Measurements from ENCODE around the gene CENPP. TPM values are rescaled to one million over a fixed set of nuclear protein-coding genes. Genes with fewer than 3 reads are reported as not detected.
"Not testable (repeated sequence)": the region's sequence is repeated elsewhere in the genome, so short reads cannot be mapped to it uniquely, and the experiment has no call there.

The CENPP gene
- total and polyA plus RNA-seq, 3 experiments from 2014 or later: 2.5 to 20.9 (median 19.5) TPM

- Histone ChIP-seq H3K27ac (ENCODE audit: low read depth, low read length) (no peak overlapping the region), H3K9me3 (ENCODE audit: low read length) (no peaks in the 10 kb centered on the region), H3K4me3 (ENCODE audit: low read length) (no peak overlapping the region), H3K4me1 (ENCODE audit: insufficient read depth, low read length) (no peaks in the 10 kb centered on the region), H3K36me3 (ENCODE audit: insufficient read depth, low read length) (peaks cover 23% of the 10 kb centered on the region), H3K27me3 (ENCODE audit: insufficient read depth, low read length, poor library complexity, severe bottlenecking) (no peaks in the 10 kb centered on the region)
- no peaks in the 10 kb centered on the region for H3K4me1 Mint-ChIP-seq
- ChIA-PET CTCF (interaction anchor here (0.9 kb wide), 1 partner anchor 478 kb away, joined by 3 read pairs; no protein-coding TSS in a partner anchor), POLR2A (no interaction called here)
- H3K27ac Mint-ChIP-seq: peak overlapping the region in 1 of 8 donors; percentile 87
- no peak overlapping the region for H3K4me3 Mint-ChIP-seq
- H3K27me3 Mint-ChIP-seq: no peaks in the 10 kb centered on the region
- H3K36me3 Mint-ChIP-seq: peaks cover 14 to 93% (median 21%) of the 10 kb centered on the region in 3 donors
- no peaks in the 10 kb centered on the region for H3K9me3 Mint-ChIP-seq
- no peak for DNase-seq
Observed at GRCh38 chr9:92617951-92618510, 292.3 kb downstream of the CENPP start.

GRCh38 chr9:92618633-92619225 is 293.0 kb downstream of the CENPP start:
- Mint-ChIP-seq H3K4me3 (no peak overlapping the region), H3K27ac (peak overlapping the region in 1 of 8 donors; percentile 87), H3K27me3 (no peaks in the 10 kb centered on the region), H3K36me3 (peaks cover 14 to 93% (median 21%) of the 10 kb centered on the region in 3 donors), H3K9me3 (no peaks in the 10 kb centered on the region), H3K4me1 (no peaks in the 10 kb centered on the region)
- no peak overlapping the region for H3K27ac ChIP-seq (ENCODE audit: low read depth, low read length)
- H3K4me3 ChIP-seq (ENCODE audit: low read length): no peak overlapping the region
- DNase-seq: no peak
- CTCF ChIA-PET: interaction anchor here (0.9 kb wide), 1 partner anchor 479 kb away, joined by 3 read pairs; no protein-coding TSS in a partner anchor
- no peaks in the 10 kb centered on the region for H3K27me3 ChIP-seq (ENCODE audit: insufficient read depth, low read length, poor library complexity, severe bottlenecking)
- peaks cover 21% of the 10 kb centered on the region for H3K36me3 ChIP-seq (ENCODE audit: insufficient read depth, low read length)
- H3K4me1 ChIP-seq (ENCODE audit: insufficient read depth, low read length): no peaks in the 10 kb centered on the region
- H3K9me3 ChIP-seq (ENCODE audit: low read length): no peaks in the 10 kb centered on the region
- POLR2A ChIA-PET: no interaction called here

GRCh38 chr9:92619601-92620300 is 294.0 kb downstream of the CENPP start:
- peak overlapping the region in 3 of 8 donors; percentile 0 to 54 (median 21) for H3K27ac Mint-ChIP-seq
- Histone ChIP-seq H3K36me3 (ENCODE audit: insufficient read depth, low read length) (peaks cover 20% of the 10 kb centered on the region), H3K27ac (ENCODE audit: low read depth, low read length) (no peak overlapping the region), H3K4me3 (ENCODE audit: low read length) (no peak overlapping the region), H3K9me3 (ENCODE audit: low read length) (no peaks in the 10 kb centered on the region), H3K4me1 (ENCODE audit: insufficient read depth, low read length) (no peaks in the 10 kb centered on the region), H3K27me3 (ENCODE audit: insufficient read depth, low read length, poor library complexity, severe bottlenecking) (no peaks in the 10 kb centered on the region)
- DNase-seq: no peak
- no peak overlapping the region for H3K4me3 Mint-ChIP-seq
- H3K9me3 Mint-ChIP-seq: no peaks in the 10 kb centered on the region
- POLR2A ChIA-PET: no interaction called here
- CTCF ChIA-PET: no interaction called here
- no peaks in the 10 kb centered on the region for H3K4me1 Mint-ChIP-seq
- H3K27me3 Mint-ChIP-seq: no peaks in the 10 kb centered on the region
- H3K36me3 Mint-ChIP-seq: peaks cover 14 to 90% (median 20%) of the 10 kb centered on the region in 3 donors

- CTCF ChIA-PET: no interaction called here
- POLR2A ChIA-PET: no interaction called here
- Histone ChIP-seq H3K9me3 (ENCODE audit: low read length) (no peaks in the 10 kb centered on the region), H3K27ac (ENCODE audit: low read depth, low read length) (no peak overlapping the region), H3K27me3 (ENCODE audit: insufficient read depth, low read length, poor library complexity, severe bottlenecking) (no peaks in the 10 kb centered on the region), H3K4me3 (ENCODE audit: low read length) (no peak overlapping the region), H3K36me3 (ENCODE audit: insufficient read depth, low read length) (peaks cover 14% of the 10 kb centered on the region), H3K4me1 (ENCODE audit: insufficient read depth, low read length) (no peaks in the 10 kb centered on the region)
- DNase-seq: no peak
- Mint-ChIP-seq H3K4me1 (no peaks in the 10 kb centered on the region), H3K36me3 (peaks cover 10 to 90% (median 21%) of the 10 kb centered on the region in 3 donors), H3K4me3 (no peak overlapping the region), H3K27ac (no peak overlapping the region), H3K9me3 (no peaks in the 10 kb centered on the region), H3K27me3 (no peaks in the 10 kb centered on the region)
Observed at GRCh38 chr9:92620845-92621244, 295.1 kb downstream of the CENPP start.

GRCh38 chr9:92623936-92624335 is 298.2 kb downstream of the CENPP start:
- CTCF ChIA-PET; H3K4me1 Mint-ChIP-seq; H3K9me3 Mint-ChIP-seq; H3K27me3 Mint-ChIP-seq; H3K27me3 ChIP-seq (ENCODE audit: insufficient read depth, low read length, poor library complexity, severe bottlenecking); H3K27ac ChIP-seq (ENCODE audit: low read depth, low read length); H3K9me3 ChIP-seq (ENCODE audit: low read length); DNase-seq; H3K4me1 ChIP-seq (ENCODE audit: insufficient read depth, low read length); H3K4me3 ChIP-seq (ENCODE audit: low read length); POLR2A ChIA-PET; H3K36me3 ChIP-seq (ENCODE audit: insufficient read depth, low read length); H3K4me3 Mint-ChIP-seq: not testable (repeated sequence)
- Mint-ChIP-seq H3K36me3 (peaks cover 14 to 80% (median 23%) of the 10 kb centered on the region in 3 donors), H3K27ac (peak overlapping the region in 1 of 8 donors; percentile 17)

GRCh38 chr9:92626484-92626883 is 300.7 kb downstream of the CENPP start:
- H3K9me3 Mint-ChIP-seq: no peaks in the 10 kb centered on the region
- H3K27ac Mint-ChIP-seq: no peak overlapping the region
- Histone ChIP-seq H3K4me3 (ENCODE audit: low read length) (no peak overlapping the region), H3K36me3 (ENCODE audit: insufficient read depth, low read length) (peaks cover 6% of the 10 kb centered on the region), H3K4me1 (ENCODE audit: insufficient read depth, low read length) (no peaks in the 10 kb centered on the region), H3K27ac (ENCODE audit: low read depth, low read length) (no peak overlapping the region), H3K27me3 (ENCODE audit: insufficient read depth, low read length, poor library complexity, severe bottlenecking) (no peaks in the 10 kb centered on the region), H3K9me3 (ENCODE audit: low read length) (no peaks in the 10 kb centered on the region)
- no peak for DNase-seq
- ChIA-PET CTCF (no interaction called here), POLR2A (no interaction called here)
- peaks cover 21 to 75% (median 26%) of the 10 kb centered on the region in 3 donors for H3K36me3 Mint-ChIP-seq
- H3K27me3 Mint-ChIP-seq: no peaks in the 10 kb centered on the region
- H3K4me1 Mint-ChIP-seq: peaks cover 0 to 6% (median 0%) of the 10 kb centered on the region in 3 donors
- no peak overlapping the region for H3K4me3 Mint-ChIP-seq

GRCh38 chr9:92627651-92628050 is 301.9 kb downstream of the CENPP start:
- Histone ChIP-seq H3K4me1 (ENCODE audit: insufficient read depth, low read length) (no peaks in the 10 kb centered on the region), H3K9me3 (ENCODE audit: low read length) (no peaks in the 10 kb centered on the region), H3K36me3 (ENCODE audit: insufficient read depth, low read length) (peaks cover 5% of the 10 kb centered on the region), H3K4me3 (ENCODE audit: low read length) (no peak overlapping the region), H3K27me3 (ENCODE audit: insufficient read depth, low read length, poor library complexity, severe bottlenecking) (no peaks in the 10 kb centered on the region), H3K27ac (ENCODE audit: low read depth, low read length) (no peak overlapping the region)
- Mint-ChIP-seq H3K27ac (peak overlapping the region in 2 of 8 donors; percentile 1 to 77), H3K36me3 (peaks cover 21 to 76% (median 28%) of the 10 kb centered on the region in 3 donors), H3K27me3 (no peaks in the 10 kb centered on the region), H3K9me3 (no peaks in the 10 kb centered on the region), H3K4me1 (peaks cover 0 to 6% (median 0%) of the 10 kb centered on the region in 3 donors), H3K4me3 (no peak overlapping the region)
- ChIA-PET POLR2A (no interaction called here), CTCF (no interaction called here)
- no peak for DNase-seq
